NCI-H2081 (cell line): ENCODE data around the gene FOSL2.

ENCODE experiments used
- DNase-seq, 2 experiments: peaks; one replicate each; lab custom pipeline; 2025; lab: John Stamatoyannopoulos, UW

FOSL2 gene

GRCh38 chr2:28449488-28450395, 57.1 kb downstream of the FOSL2 start:
- DNase-seq: no peak

GRCh38 chr2:28450901-28451565, 58.4 kb downstream of the FOSL2 start:
- DNase-seq: no peak

GRCh38 chr2:28451793-28452533, 59.3 kb downstream of the FOSL2 start:
- no peak for DNase-seq

- DNase-seq: peak; percentile 14 to 20
Measured at GRCh38 chr2:28452534-28453081, 60.0 kb downstream of the FOSL2 start.

- DNase-seq: no peak
Measured at GRCh38 chr2:28453396-28453795, 60.7 kb downstream of the FOSL2 start.

GRCh38 chr2:28454016-28454930, 61.6 kb downstream of the FOSL2 start:
- no peak for DNase-seq

GRCh38 chr2:28457237-28457636, 64.6 kb downstream of the FOSL2 start:
- no peak for DNase-seq

GRCh38 chr2:28461056-28461455, 68.4 kb downstream of the FOSL2 start:
- DNase-seq: no peak

- no peak for DNase-seq
Measured at GRCh38 chr2:28462122-28462521, 69.5 kb downstream of the FOSL2 start.

- DNase-seq: no peak
Measured at GRCh38 chr2:28463211-28463816, 70.7 kb downstream of the FOSL2 start.

- DNase-seq: no peak
Measured at GRCh38 chr2:28463893-28464292, 71.2 kb downstream of the FOSL2 start.

GRCh38 chr2:28465148-28465885, 72.7 kb downstream of the FOSL2 start:
- DNase-seq: no peak
